Activated T-cell treated with anti-CD3 and anti-CD28 coated beads for 48 hours (primary cell): ENCODE results near the gene MSANTD3.

Experiments
- DNase-seq: peaks from one replicate; pipeline ENCODE4 v3.0.0-alpha.2; 2020; ENCODE audit warnings: low read depth

Gene MSANTD3

GRCh38 chr9:100465761-100466160 lies 38.8 kb downstream of the MSANTD3 start:
- DNase-seq = no peak

GRCh38 chr9:100466171-100466828 lies 39.4 kb downstream of the MSANTD3 start:
- DNase-seq = no peak

GRCh38 chr9:100466829-100467221 lies 39.9 kb downstream of the MSANTD3 start:
- no peak for DNase-seq

- no peak for DNase-seq
These were observed 41.1 kb downstream of the MSANTD3 start for GRCh38 chr9:100468041-100468440.

GRCh38 chr9:100472268-100472667 lies 45.3 kb downstream of the MSANTD3 start:
- no peak for DNase-seq

- DNase-seq = peak; percentile 59
These were observed 45.9 kb downstream of the MSANTD3 start, which contains the start of gene TMEFF1 for GRCh38 chr9:100472788-100473275. Gene TMEFF1 (plus strand): TSS chr9:100473149. CDS start chr9:100473545, 396 bp downstream.

- DNase-seq = peak; percentile 21
These were observed 46.5 kb downstream of the MSANTD3 start for GRCh38 chr9:100473276-100474081.

- no peak for DNase-seq
These were observed 47.4 kb downstream of the MSANTD3 start for GRCh38 chr9:100474082-100474923.

GRCh38 chr9:100474924-100475276 lies 48.0 kb downstream of the MSANTD3 start:
- no peak for DNase-seq

GRCh38 chr9:100477241-100477640 lies 50.3 kb downstream of the MSANTD3 start:
- DNase-seq = no peak

- DNase-seq = no peak
These were observed 51.2 kb downstream of the MSANTD3 start for GRCh38 chr9:100478192-100478591.

- DNase-seq = no peak
These were observed 52.9 kb downstream of the MSANTD3 start for GRCh38 chr9:100479820-100480219.

- no peak for DNase-seq
These were observed 58.3 kb downstream of the MSANTD3 start for GRCh38 chr9:100485196-100485595.

GRCh38 chr9:100486479-100487176 lies 59.7 kb downstream of the MSANTD3 start:
- DNase-seq = no peak

GRCh38 chr9:100488177-100488576 lies 61.2 kb downstream of the MSANTD3 start:
- DNase-seq = no peak

- DNase-seq = no peak
These were observed 62.9 kb downstream of the MSANTD3 start for GRCh38 chr9:100489836-100490235.

- no peak for DNase-seq
These were observed 66.0 kb downstream of the MSANTD3 start for GRCh38 chr9:100492952-100493351.

- no peak for DNase-seq
These were observed 71.6 kb downstream of the MSANTD3 start for GRCh38 chr9:100498592-100498991.

GRCh38 chr9:100499460-100499859 lies 72.5 kb downstream of the MSANTD3 start:
- no peak for DNase-seq

- DNase-seq = no peak
These were observed 72.9 kb downstream of the MSANTD3 start for GRCh38 chr9:100499866-100500265.
